HG02571 (cell line): ENCODE measurements around the gene ABHD2.

Source experiments
- ATAC-seq: cut with Tn5 transposase; IDR thresholded peaks from one replicate; pipeline ENCODE4 v1.9.1; 2021; ENCODE audit warnings: mild to moderate bottlenecking, moderate library complexity; ENCODE audit not compliant: unreplicated experiment

Gene ABHD2

GRCh38 chr15:89161666-89162065 lies 73.4 kb downstream of the ABHD2 start:
- no peak for ATAC-seq

- no peak for ATAC-seq
Measured at GRCh38 chr15:89163271-89164055, 75.2 kb downstream of the ABHD2 start.

GRCh38 chr15:89164712-89165211 lies 76.5 kb downstream of the ABHD2 start:
- ATAC-seq: no peak

GRCh38 chr15:89165677-89166076 lies 77.4 kb downstream of the ABHD2 start:
- no peak for ATAC-seq

- ATAC-seq: peak; percentile 63
Measured at GRCh38 chr15:89167267-89168176, 79.3 kb downstream of the ABHD2 start.

- no peak for ATAC-seq
Measured at GRCh38 chr15:89168316-89168833, 80.1 kb downstream of the ABHD2 start.

GRCh38 chr15:89170364-89170763 lies 82.1 kb downstream of the ABHD2 start:
- no peak for ATAC-seq

GRCh38 chr15:89171136-89172072 lies 83.1 kb downstream of the ABHD2 start:
- no peak for ATAC-seq

- no peak for ATAC-seq
Measured at GRCh38 chr15:89172921-89173320, 84.7 kb downstream of the ABHD2 start.

- no peak for ATAC-seq
Measured at GRCh38 chr15:89174476-89174875, 86.2 kb downstream of the ABHD2 start.

- no peak for ATAC-seq
Measured at GRCh38 chr15:89175617-89176191, 87.4 kb downstream of the ABHD2 start.

- no peak for ATAC-seq
Measured at GRCh38 chr15:89177116-89177515, 88.9 kb downstream of the ABHD2 start.

GRCh38 chr15:89177633-89178306 lies 89.5 kb downstream of the ABHD2 start:
- ATAC-seq: no peak

- no peak for ATAC-seq
Measured at GRCh38 chr15:89178307-89178977, 90.2 kb downstream of the ABHD2 start.

- peak; percentile 56 for ATAC-seq
Measured at GRCh38 chr15:89179966-89180875, 92.0 kb downstream of the ABHD2 start.

GRCh38 chr15:89184357-89184756 lies 96.1 kb downstream of the ABHD2 start:
- ATAC-seq: no peak

GRCh38 chr15:89184886-89185526 lies 96.8 kb downstream of the ABHD2 start:
- no peak for ATAC-seq
